Natural killer cell (primary cell): ENCODE measurements around the gene ZNF837. TPM values are rescaled to one million over a fixed set of nuclear protein-coding genes. Genes with fewer than 3 reads are reported as not detected.

ENCODE experiments used
- ATAC-seq, 3 donors: fragments of 150-1000 bp in 2 of 3; fragments of 200-7000 bp in 1 of 3; cut with Tn5 transposase; 1 replicate in 1 of 3; 2 replicates in 2 of 3; pipeline ENCODE4 v1.10.0; 2021; ENCODE audit warnings: mild to moderate bottlenecking in 2 of 3, moderate library complexity in 2 of 3
- DNase-seq, 2 donors: peaks; one replicate each; pipeline versions ENCODE4 v3.0.0 to v3.0.0-alpha.2; 2013 to 2021; ENCODE audit warnings: mixed read lengths in 1 of 2
- H3K27ac ChIP-seq: one replicate; pipeline ENCODE4 v1.5.1; 2013; ENCODE audit warnings: mild to moderate bottlenecking, low read length
- H3K27me3 ChIP-seq: one replicate; pipeline ENCODE4 v1.6.1; 2013; ENCODE audit warnings: low read length; ENCODE audit not compliant: control insufficient read depth, insufficient read depth
- H3K36me3 ChIP-seq: one replicate; pipeline ENCODE4 v1.6.1; 2013; ENCODE audit warnings: low read length; ENCODE audit not compliant: control insufficient read depth, insufficient read depth
- H3K4me1 ChIP-seq: one replicate; pipeline ENCODE4 v1.6.1; 2013; ENCODE audit warnings: low read length; ENCODE audit not compliant: control insufficient read depth, insufficient read depth
- H3K4me3 ChIP-seq: one replicate; pipeline ENCODE4 v1.5.1; 2013; ENCODE audit warnings: low read length
- H3K9me3 ChIP-seq: one replicate; pipeline ENCODE4 v1.6.1; 2013; ENCODE audit warnings: low read length; ENCODE audit not compliant: control insufficient read depth, insufficient read depth
- H3K27ac Mint-ChIP-seq, 2 donors: one replicate each; pipeline ENCODE4 v1.8.0; 2022; ENCODE audit warnings: mild to moderate bottlenecking in 2 of 2, mixed read lengths in 2 of 2, moderate library complexity in 1 of 2
- H3K27me3 Mint-ChIP-seq, 2 donors: one replicate each; pipeline ENCODE4 v1.8.0; 2022; ENCODE audit warnings: low read depth in 2 of 2, mixed read lengths in 2 of 2
- H3K36me3 Mint-ChIP-seq: one replicate; pipeline ENCODE4 v1.8.0; 2022; ENCODE audit warnings: mixed read lengths
- H3K4me1 Mint-ChIP-seq, 2 donors: one replicate each; pipeline ENCODE4 v1.8.0; 2022; ENCODE audit warnings: mixed read lengths in 2 of 2
- H3K4me3 Mint-ChIP-seq: one replicate; pipeline ENCODE4 v1.8.0; 2022; ENCODE audit warnings: mild to moderate bottlenecking, moderate library complexity, mixed read lengths
- H3K9me3 Mint-ChIP-seq, 2 donors: one replicate each; pipeline ENCODE4 v1.8.0; 2022; ENCODE audit warnings: mixed read lengths in 2 of 2
- CTCF ChIP-seq: fragments of 200-600 bp; IDR thresholded peaks from one replicate; pipeline ENCODE4 v1.8.0; 2022; ENCODE audit warnings: antibody characterized with exemption
- WGBS: methylation state at CpG from one replicate; pipeline ENCODE4 v1.1.7; 2013; ENCODE audit warnings: missing lambda C conversion rate; ENCODE audit not compliant: insufficient coverage; 5-methylcytosine and 5-hydroxymethylcytosine counted together
- intact Hi-C: fragments of 100-400 bp; cut with micrococcal nuclease; formaldehyde crosslinking; loops from one replicate; pipeline ENCODE4 v1.14.2; 2022
- total RNA-seq, 4 donors: library from RNA; stranded (reverse); fragments of 120-200 nt in 1 of 4; gene quantifications; one replicate each; pipeline versions ENCODE4 v1.2.3 to v1.2.4, GENCODE V29; 2013 to 2022

ZNF837 gene
- total RNA-seq, 3 donors from 2014 or later (not counting 1 experiment from before 2014, with no cell fraction given) = 0.63 to 1.4 (median 1.3) TPM

GRCh38 chr19:58335630-58336029 lies 45.2 kb downstream of the ZNF837 start:
- Mint-ChIP-seq H3K27me3 (no peaks in the 10 kb centered on the region), H3K36me3 (peaks cover 8% of the 10 kb centered on the region), H3K9me3 (no peaks in the 10 kb centered on the region), H3K27ac (no peak overlapping the region), H3K4me3 (no peak overlapping the region), H3K4me1 (no peaks in the 10 kb centered on the region)
- no peak overlapping the region for H3K27ac ChIP-seq
- no peak for TF ChIP-seq CTCF
- intact Hi-C loops = no loop called here
- 88% methylated on average over 3 of the region's 3 CpGs for WGBS
- no peaks in the 10 kb centered on the region for H3K27me3 ChIP-seq
- peaks cover 17% of the 10 kb centered on the region for H3K36me3 ChIP-seq
- DNase-seq (no peak), ATAC-seq (no peak)
- no peak overlapping the region for H3K4me3 ChIP-seq
- no peaks in the 10 kb centered on the region for H3K9me3 ChIP-seq
- no peaks in the 10 kb centered on the region for H3K4me1 ChIP-seq

GRCh38 chr19:58334691-58335249 lies 46.1 kb downstream of the ZNF837 start:
- intact Hi-C loops = no loop called here
- H3K4me3 ChIP-seq = no peak overlapping the region
- peaks cover 17% of the 10 kb centered on the region for H3K36me3 ChIP-seq
- WGBS = 95% methylated on average over 19 of the region's 19 CpGs
- no peaks in the 10 kb centered on the region for H3K4me1 ChIP-seq
- ATAC-seq = no peak
- Mint-ChIP-seq H3K27ac (no peak overlapping the region), H3K4me1 (no peaks in the 10 kb centered on the region), H3K36me3 (peaks cover 2% of the 10 kb centered on the region), H3K4me3 (no peak overlapping the region), H3K9me3 (no peaks in the 10 kb centered on the region), H3K27me3 (no peaks in the 10 kb centered on the region)
- no peaks in the 10 kb centered on the region for H3K27me3 ChIP-seq
- DNase-seq = no peak
- TF ChIP-seq CTCF = no peak
- no peaks in the 10 kb centered on the region for H3K9me3 ChIP-seq
- H3K27ac ChIP-seq = no peak overlapping the region

- H3K36me3 Mint-ChIP-seq = no peaks in the 10 kb centered on the region
- no peaks in the 10 kb centered on the region for H3K27me3 ChIP-seq
- H3K27ac Mint-ChIP-seq = no peak overlapping the region
- intact Hi-C loops = no loop called here
- WGBS = no CpG with 5 or more reads among the region's 1 CpG
- H3K4me3 Mint-ChIP-seq = no peak overlapping the region
- ATAC-seq = no peak
- peaks cover 6% of the 10 kb centered on the region for H3K4me1 ChIP-seq
- H3K4me1 Mint-ChIP-seq = no peaks in the 10 kb centered on the region
- no peaks in the 10 kb centered on the region for H3K9me3 Mint-ChIP-seq
- peaks cover 2% of the 10 kb centered on the region for H3K36me3 ChIP-seq
- no peak for TF ChIP-seq CTCF
- no peaks in the 10 kb centered on the region for H3K9me3 ChIP-seq
- no peak for DNase-seq
- no peak overlapping the region for H3K27ac ChIP-seq
- no peaks in the 10 kb centered on the region for H3K27me3 Mint-ChIP-seq
- H3K4me3 ChIP-seq = no peak overlapping the region
Measured at GRCh38 chr19:58332697-58333096, 48.1 kb downstream of the ZNF837 start.

GRCh38 chr19:58330458-58330857 lies 50.4 kb downstream of the ZNF837 start:
- H3K36me3 Mint-ChIP-seq = no peaks in the 10 kb centered on the region
- no peaks in the 10 kb centered on the region for H3K27me3 Mint-ChIP-seq
- intact Hi-C loops = no loop called here
- peaks cover 2% of the 10 kb centered on the region for H3K36me3 ChIP-seq
- H3K9me3 Mint-ChIP-seq = no peaks in the 10 kb centered on the region
- no peaks in the 10 kb centered on the region for H3K4me1 Mint-ChIP-seq
- peaks cover 25% of the 10 kb centered on the region for H3K4me1 ChIP-seq
- H3K4me3 Mint-ChIP-seq = no peak overlapping the region
- 100% methylated on average over 4 of the region's 4 CpGs for WGBS
- H3K4me3 ChIP-seq = no peak overlapping the region
- DNase-seq (no peak), ATAC-seq (no peak)
- no peaks in the 10 kb centered on the region for H3K27me3 ChIP-seq
- no peak overlapping the region for H3K27ac Mint-ChIP-seq
- no peak for TF ChIP-seq CTCF
- no peak overlapping the region for H3K27ac ChIP-seq
- H3K9me3 ChIP-seq = no peaks in the 10 kb centered on the region
